GM12878 (cell line): Measurements from ENCODE around the gene ZNF385C. TPM values are rescaled to one million over a fixed set of nuclear protein-coding genes. Genes with fewer than 3 reads are reported as not detected.

Experiments
- ATAC-seq: fragments of 200-7000 bp; cut with Tn5 transposase; 3 replicates; pipeline ENCODE4 v1.9.1; 2020; ENCODE audit warnings: mild to moderate bottlenecking, moderate library complexity
- BruUV-seq: library from RNA; stranded (reverse); fragments of 400-500 nt; replicated peaks from 2 replicates; lab custom pipeline; 2021; lab: Mats Ljungman, UMichigan
- CTCF ChIA-PET: fragments of 300-600 bp; sonication (Branson Sonifier 250); formaldehyde crosslinking; extraction: SDS; loops from one replicate; lab custom pipeline; 2021; ENCODE audit warnings: inconsistent platforms; lab: Yijun Ruan, JAX
- POLR2A ChIA-PET: fragments of 350-600 bp; formaldehyde crosslinking; extraction: SDS; loops from one replicate; lab custom pipeline; 2021; ENCODE audit warnings: inconsistent platforms; lab: Charles Lee
- RAD21 ChIA-PET: fragments of 300-600 bp; sonication (Branson Sonifier 250); formaldehyde crosslinking; loops from one replicate; lab custom pipeline; 2023; ENCODE audit warnings: antibody characterized with exemption; ENCODE audit not compliant: unreplicated experiment; lab: Charles Lee
- SMC1A ChIA-PET: fragments of 300-600 bp; sonication (Branson Sonifier 250); formaldehyde crosslinking; loops from one replicate; lab custom pipeline; 2023; ENCODE audit not compliant: unreplicated experiment, uncharacterized antibody; lab: Charles Lee
- DNase-seq: peaks from one replicate; pipeline ENCODE4 v3.0.0-alpha.2; 2011; ENCODE audit warnings: low read depth, low spot score
- FAIRE-seq: peaks from 3 replicates; lab custom pipeline; 2011; peaks lifted over from hg19 to GRCh38; lab: Jason Lieb, UNC
- H2AFZ ChIP-seq: 2 replicates; pipeline ENCODE4 v1.6.0; 2011; ENCODE audit warnings: low read depth, low read length, control low read depth; ENCODE audit not compliant: control insufficient read depth
- H3K27ac ChIP-seq: 2 replicates; pipeline ENCODE4 v1.5.1; 2011; ENCODE audit warnings: control low read depth; ENCODE audit not compliant: control insufficient read depth, insufficient read depth
- H3K27me3 ChIP-seq, 2 experiments: replicated peaks in 1 of 2; 2 replicates each; pipeline versions ENCODE4 v1.6.0 to v1.6.1; 2011; ENCODE audit warnings: low read length in 1 of 2; ENCODE audit not compliant: control insufficient read depth in 2 of 2, insufficient read depth in 2 of 2
- H3K36me3 ChIP-seq, 2 experiments: 2 replicates each; pipeline ENCODE4 v1.5.1; 2011; ENCODE audit warnings: low read length in 1 of 2; ENCODE audit not compliant: control insufficient read depth in 2 of 2, insufficient read depth in 2 of 2
- H3K4me1 ChIP-seq: 2 replicates; pipeline ENCODE4 v1.6.1; 2011; ENCODE audit warnings: mild to moderate bottlenecking, low read length, moderate library complexity, mixed read lengths; ENCODE audit not compliant: control insufficient read depth, insufficient read depth
- H3K4me2 ChIP-seq: 2 replicates; pipeline ENCODE4 v1.6.0; 2011; ENCODE audit warnings: control low read depth; ENCODE audit not compliant: control insufficient read depth, insufficient read depth
- H3K4me3 ChIP-seq: fragments of 200-600 bp; sonication (generic); 2 replicates; pipeline ENCODE4 v1.5.1; 2016
- H3K79me2 ChIP-seq: 2 replicates; pipeline ENCODE4 v1.6.0; 2011; ENCODE audit warnings: low read length; ENCODE audit not compliant: control insufficient read depth, insufficient read depth
- H3K9ac ChIP-seq: 2 replicates; pipeline ENCODE4 v1.8.0; 2011; ENCODE audit warnings: low read length, control low read depth, mixed read lengths; ENCODE audit not compliant: control insufficient read depth, insufficient read depth
- H3K9me3 ChIP-seq: replicated peaks from 3 replicates; pipeline ENCODE4 v1.5.1; 2011; ENCODE audit warnings: mild to moderate bottlenecking, low read length; ENCODE audit not compliant: control insufficient read depth, insufficient read depth
- H4K20me1 ChIP-seq: 2 replicates; pipeline ENCODE4 v1.6.0; 2011; ENCODE audit not compliant: control insufficient read depth, insufficient read depth
- ATF7 ChIP-seq: fragments of 450-650 bp; IDR thresholded peaks from 2 replicates; pipeline ENCODE4 v1.6.1; 2016; ENCODE audit warnings: low read depth, mild to moderate bottlenecking
- CREB1 ChIP-seq: IDR thresholded peaks from 2 replicates; pipeline ENCODE4 v1.6.1; 2012; ENCODE audit warnings: low read depth, mild to moderate bottlenecking, inconsistent platforms
- EED ChIP-seq: sonication (generic); IDR thresholded peaks from 2 replicates; pipeline ENCODE4 v1.6.1; 2016; ENCODE audit warnings: antibody characterized with exemption, low read depth
- ESRRA ChIP-seq: IDR thresholded peaks from 2 replicates; pipeline ENCODE4 v1.6.1; 2012; ENCODE audit warnings: mild to moderate bottlenecking, low read length, improper control_type of control experiment
- ETV6 ChIP-seq, 2 experiments: fragments of 450-650 bp in 1 of 2; IDR thresholded peaks in 1 of 2; conservative IDR thresholded peaks in 1 of 2; 2 replicates each; pipeline ENCODE4 v1.6.1; 2014; ENCODE audit warnings: antibody characterized with exemption in 1 of 2, borderline replicate concordance in 1 of 2, low read depth in 1 of 2, mild to moderate bottlenecking in 1 of 2, moderate library complexity in 1 of 2
- GABPA ChIP-seq: IDR thresholded peaks from 2 replicates; pipeline ENCODE4 v1.6.1; 2014; ENCODE audit warnings: antibody characterized with exemption, low read depth, mild to moderate bottlenecking, inconsistent platforms
- IRF4 ChIP-seq: IDR thresholded peaks from 2 replicates; pipeline ENCODE4 v1.6.1; 2011; ENCODE audit warnings: low read depth, low read length
- MXI1 ChIP-seq: fragments of 150-350 bp; IDR thresholded peaks from 2 replicates; pipeline ENCODE4 v1.6.1; 2011; ENCODE audit warnings: low read depth, mild to moderate bottlenecking, inconsistent platforms, low read length, improper control_type of control experiment
- NBN ChIP-seq: fragments of 450-650 bp; IDR thresholded peaks from 2 replicates; pipeline ENCODE4 v1.6.1; 2016
- POLR2AphosphoS2 ChIP-seq: IDR thresholded peaks from 2 replicates; pipeline ENCODE4 v1.6.1; 2011; ENCODE audit warnings: low read depth, mild to moderate bottlenecking, low read length, improper control_type of control experiment, moderate library complexity
- SMC3 ChIP-seq: IDR thresholded peaks from 2 replicates; pipeline ENCODE4 v1.6.1; 2011; ENCODE audit warnings: low read length, improper control_type of control experiment, borderline replicate concordance
- STAT1 ChIP-seq: fragments of 450-650 bp; conservative IDR thresholded peaks from 2 replicates; pipeline ENCODE4 v1.6.1; 2014; ENCODE audit warnings: antibody characterized with exemption, mild to moderate bottlenecking
- YY1 ChIP-seq: IDR thresholded peaks from 2 replicates; pipeline ENCODE4 v1.6.1; 2011; ENCODE audit warnings: low read depth, mild to moderate bottlenecking, low read length
- WGBS: methylation state at CpG from one replicate; pipeline ENCODE4 v1.1.6; 2016; ENCODE audit warnings: low lambda C conversion rate; ENCODE audit not compliant: insufficient replicate concordance, insufficient coverage; ENCODE audit errors: missing lambda C conversion rate; 5-methylcytosine and 5-hydroxymethylcytosine counted together
- in situ Hi-C: fragments of 300-500 bp; cut with MboI; formaldehyde crosslinking; loops from 9 replicates; pipeline ENCODE4 v1.14.3; 2018; ENCODE audit warnings: mixed read lengths
- intact Hi-C: fragments of 100-400 bp; cut with micrococcal nuclease; formaldehyde crosslinking; loops from one replicate; pipeline ENCODE4 v1.14.2; 2022; ENCODE audit not compliant: unreplicated experiment
- polyA plus RNA-seq, 11 experiments: library from polyadenylated mRNA; depleted of rRNA in 4 of 11; unstranded in 6 of 11; stranded (reverse) in 5 of 11; fragments of >200 nt; fragmentation: Nextera tagmentation in 4 of 11; fragmentation: Illumina TruSeq in 1 of 11; extraction: Ambion mirVana in 4 of 11; extraction: Trizol in 1 of 11; gene quantifications; 1 replicate in 1 of 11; 2 replicates in 10 of 11; pipeline versions ENCODE4 v1.2.1 to v1.2.3, GENCODE V29; 2011 to 2016; ENCODE audit warnings: inconsistent platforms in 2 of 11, missing spikeins in 2 of 11, low read depth in 1 of 11
- total RNA-seq, 4 experiments: library from RNA; depleted of rRNA in 3 of 4; stranded (reverse); fragments of >200 nt in 3 of 4; fragmentation: Illumina TruSeq in 1 of 4; extraction: Trizol in 1 of 4; gene quantifications; 2 replicates each; pipeline versions ENCODE4 v1.2.1 to v1.2.3, GENCODE V29; 2013 to 2021
- TF ChIP-seq, protein P1 (sequence below): IDR thresholded peaks from 2 replicates; pipeline ENCODE4 v1.6.1; 2011; ENCODE audit warnings: borderline replicate concordance, low read depth, mild to moderate bottlenecking, moderate library complexity, mixed read lengths, low read length; ENCODE audit not compliant: insufficient read depth; ENCODE audit errors: extremely low read length
- TF ChIP-seq, protein P2 (sequence below): fragments of 450-650 bp; IDR thresholded peaks from 2 replicates; pipeline ENCODE4 v1.6.1; 2014; ENCODE audit warnings: mild to moderate bottlenecking
- TF ChIP-seq, protein P3 (sequence below): IDR thresholded peaks from 2 replicates; pipeline ENCODE4 v1.6.1; 2011; ENCODE audit warnings: low read depth, low read length, improper control_type of control experiment, borderline replicate concordance
- TF ChIP-seq, protein P4 (sequence below): IDR thresholded peaks from 2 replicates; pipeline ENCODE4 v1.6.1; 2012; ENCODE audit warnings: low read depth, low read length, improper control_type of control experiment

Gene ZNF385C
- total and polyA plus RNA-seq, 10 of the 15 experiments (the other 5 are each of a cell fraction or from before 2014, with no cell fraction given): 0.06 to 0.20 (median 0.07) TPM; not detected in 5

DNA sequence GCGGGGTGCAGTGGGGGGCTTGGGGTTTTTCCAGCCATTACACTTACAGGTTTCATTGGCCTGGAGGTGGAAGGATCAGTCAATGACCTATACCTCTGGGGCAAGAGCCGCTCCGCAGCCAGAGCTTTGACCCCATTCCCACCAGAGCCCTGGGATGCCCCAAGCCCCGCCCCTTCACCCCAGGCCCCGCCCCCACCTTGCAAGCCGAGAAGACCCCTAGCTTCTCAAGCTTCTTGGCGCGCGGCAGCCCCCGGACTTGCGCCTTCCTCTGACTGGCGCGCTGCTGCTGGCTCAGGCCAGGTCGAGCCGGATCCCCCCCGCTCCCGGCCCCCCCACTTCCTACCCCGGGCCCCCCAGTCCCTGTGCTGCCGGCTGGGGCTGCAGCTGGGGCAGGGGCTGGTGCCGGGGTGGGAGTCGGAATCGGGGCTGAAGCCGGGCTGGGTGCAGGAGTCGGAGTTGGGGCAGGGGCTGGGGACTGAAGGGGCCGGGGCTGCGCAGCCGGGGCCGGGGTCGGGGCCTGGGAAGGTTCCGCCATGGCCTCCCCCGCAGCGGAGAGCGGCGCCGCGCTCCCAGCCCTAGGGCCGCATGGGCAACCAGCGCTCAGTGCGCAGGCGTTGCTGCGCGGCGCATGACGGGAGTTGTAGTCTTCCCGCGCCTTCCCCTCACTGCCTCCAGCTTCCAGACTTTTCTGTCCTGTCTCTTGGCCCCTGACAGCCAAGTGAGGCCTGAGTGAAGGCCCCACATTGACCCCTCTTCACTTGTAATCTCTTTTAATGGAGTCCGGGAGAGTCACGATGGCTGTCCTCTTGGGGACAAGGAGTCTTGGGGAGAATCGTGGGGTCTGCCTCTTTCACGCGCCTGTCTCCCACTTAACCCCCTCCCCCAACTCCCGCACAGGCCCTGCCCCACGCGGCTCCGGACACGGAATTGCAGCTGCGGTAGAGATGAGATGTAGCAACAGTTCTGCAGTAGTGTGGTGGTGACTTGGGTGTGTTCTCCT lies 22.8 kb upstream of the ZNF385C start, which contains the start of gene KAT2A:
Gene KAT2A, minus strand, starts transcription at position 598 of the 1,000 bp plus-strand sequence. Its CDS starts 63 bp downstream, at position 535.
- Histone ChIP-seq H3K9ac (peak within 1 kb of the TSS; percentile 48; the same call in 1 of the 2 replicates), H3K27ac (no peak within 1 kb of the TSS), H2AFZ (no peak within 1 kb of the TSS), H3K27me3 (no peaks in the 10 kb centered on the region), H3K4me2 (peak within 1 kb of the TSS; percentile 90), H3K36me3 (peaks cover 11 to 12% of the 10 kb centered on the region in 2 experiments), H3K9me3 (no peaks in the 10 kb centered on the region), H4K20me1 (no peaks in the 10 kb centered on the region), H3K79me2 (peaks cover 2% of the 10 kb centered on the region; the same call in 1 of the 2 replicates), H3K4me3 (peak within 1 kb of the TSS; percentile 82), H3K4me1 (peaks cover 5% of the 10 kb centered on the region)
- BruUV-seq: no TSS peak
- ChIA-PET CTCF (interaction anchor here (0.6 to 7.1 kb wide), 14 partner anchors 14 to 285 kb away, joined by 3 to 138 read pairs (median 6); partner anchors contain the start of genes CNP, KCNH4, NKIRAS2 and RAB5C), POLR2A (interaction anchor here (0.6 to 3.0 kb wide), 14 partner anchors 9 to 216 kb away, joined by 3 to 15 read pairs (median 5); partner anchors contain the start of genes CNP, DHX58, DNAJC7 and KCNH4), RAD21 (interaction anchor here (0.6 to 4.7 kb wide), 17 partner anchors 10 to 415 kb away, joined by 3 to 78 read pairs (median 4); partner anchors contain the start of genes KCNH4, NAGLU and STAT3), SMC1A (interaction anchor here (0.9 to 5.2 kb wide), 6 partner anchors 9 to 157 kb away, joined by 3 to 53 read pairs (median 12); partner anchors contain the start of genes CNP and KCNH4)
- DNase-seq: no peak
- in situ Hi-C loops: no loop called here
- FAIRE-seq: peak; percentile 94
- peak; percentile 94 for ATAC-seq
- intact Hi-C loops: no loop called here
- WGBS: 13% methylated on average over 26 of the region's 57 CpGs
- no peak for TF ChIP-seq POLR2AphosphoS2
- TF ChIP-seq ATF7: no peak
- TF ChIP-seq ETV6 (conservative IDR thresholded peaks at IDR 0.05 in 1 of 2, IDR thresholded peaks at IDR 0.05 in 1 of 2; ENCODE audit: borderline replicate concordance in 1 of 2, low read depth in 1 of 2): no peak
- TF ChIP-seq SMC3: no peak
- TF ChIP-seq, protein P1, sequence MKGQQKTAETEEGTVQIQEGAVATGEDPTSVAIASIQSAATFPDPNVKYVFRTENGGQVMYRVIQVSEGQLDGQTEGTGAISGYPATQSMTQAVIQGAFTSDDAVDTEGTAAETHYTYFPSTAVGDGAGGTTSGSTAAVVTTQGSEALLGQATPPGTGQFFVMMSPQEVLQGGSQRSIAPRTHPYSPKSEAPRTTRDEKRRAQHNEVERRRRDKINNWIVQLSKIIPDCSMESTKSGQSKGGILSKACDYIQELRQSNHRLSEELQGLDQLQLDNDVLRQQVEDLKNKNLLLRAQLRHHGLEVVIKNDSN: no peak
- TF ChIP-seq, protein P2, sequence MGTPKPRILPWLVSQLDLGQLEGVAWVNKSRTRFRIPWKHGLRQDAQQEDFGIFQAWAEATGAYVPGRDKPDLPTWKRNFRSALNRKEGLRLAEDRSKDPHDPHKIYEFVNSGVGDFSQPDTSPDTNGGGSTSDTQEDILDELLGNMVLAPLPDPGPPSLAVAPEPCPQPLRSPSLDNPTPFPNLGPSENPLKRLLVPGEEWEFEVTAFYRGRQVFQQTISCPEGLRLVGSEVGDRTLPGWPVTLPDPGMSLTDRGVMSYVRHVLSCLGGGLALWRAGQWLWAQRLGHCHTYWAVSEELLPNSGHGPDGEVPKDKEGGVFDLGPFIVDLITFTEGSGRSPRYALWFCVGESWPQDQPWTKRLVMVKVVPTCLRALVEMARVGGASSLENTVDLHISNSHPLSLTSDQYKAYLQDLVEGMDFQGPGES: no peak
- peak; percentile 89 for TF ChIP-seq YY1
- TF ChIP-seq ESRRA: no peak
- TF ChIP-seq GABPA: no peak
- peak; percentile 92 for TF ChIP-seq MXI1
- TF ChIP-seq NBN: no peak
- TF ChIP-seq, protein P3, sequence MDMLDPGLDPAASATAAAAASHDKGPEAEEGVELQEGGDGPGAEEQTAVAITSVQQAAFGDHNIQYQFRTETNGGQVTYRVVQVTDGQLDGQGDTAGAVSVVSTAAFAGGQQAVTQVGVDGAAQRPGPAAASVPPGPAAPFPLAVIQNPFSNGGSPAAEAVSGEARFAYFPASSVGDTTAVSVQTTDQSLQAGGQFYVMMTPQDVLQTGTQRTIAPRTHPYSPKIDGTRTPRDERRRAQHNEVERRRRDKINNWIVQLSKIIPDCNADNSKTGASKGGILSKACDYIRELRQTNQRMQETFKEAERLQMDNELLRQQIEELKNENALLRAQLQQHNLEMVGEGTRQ: no peak; the same call in 1 of the 2 replicates
- TF ChIP-seq, protein P4, sequence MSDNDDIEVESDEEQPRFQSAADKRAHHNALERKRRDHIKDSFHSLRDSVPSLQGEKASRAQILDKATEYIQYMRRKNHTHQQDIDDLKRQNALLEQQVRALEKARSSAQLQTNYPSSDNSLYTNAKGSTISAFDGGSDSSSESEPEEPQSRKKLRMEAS: peak; percentile 89
- TF ChIP-seq CREB1: no peak
- no peak for TF ChIP-seq IRF4
- TF ChIP-seq EED: no peak
- no peak for TF ChIP-seq STAT1
